Thyroid gland (tissue), 4 donors: ENCODE data around the gene PRKD2.

ENCODE experiments used
- POLR2A ChIP-seq, 2 donors: fragments of 450-650 bp; IDR thresholded peaks; one replicate each; pipeline ENCODE4 v1.6.1; 2017; ENCODE audit warnings: antibody characterized with exemption in 2 of 2, mild to moderate bottlenecking in 2 of 2, moderate library complexity in 1 of 2
- TF ChIP-seq, protein P1 (sequence below), 6 experiments: fragments of 200-600 bp in 3 of 6; fragments of 450-650 bp in 3 of 6; sonication (generic) in 3 of 6; IDR thresholded peaks; one replicate each; pipeline ENCODE4 v1.5.1; 2016 to 2019; ENCODE audit warnings: antibody characterized with exemption in 6 of 6, mild to moderate bottlenecking in 2 of 6, inconsistent platforms in 1 of 6, moderate library complexity in 1 of 6

DNA sequence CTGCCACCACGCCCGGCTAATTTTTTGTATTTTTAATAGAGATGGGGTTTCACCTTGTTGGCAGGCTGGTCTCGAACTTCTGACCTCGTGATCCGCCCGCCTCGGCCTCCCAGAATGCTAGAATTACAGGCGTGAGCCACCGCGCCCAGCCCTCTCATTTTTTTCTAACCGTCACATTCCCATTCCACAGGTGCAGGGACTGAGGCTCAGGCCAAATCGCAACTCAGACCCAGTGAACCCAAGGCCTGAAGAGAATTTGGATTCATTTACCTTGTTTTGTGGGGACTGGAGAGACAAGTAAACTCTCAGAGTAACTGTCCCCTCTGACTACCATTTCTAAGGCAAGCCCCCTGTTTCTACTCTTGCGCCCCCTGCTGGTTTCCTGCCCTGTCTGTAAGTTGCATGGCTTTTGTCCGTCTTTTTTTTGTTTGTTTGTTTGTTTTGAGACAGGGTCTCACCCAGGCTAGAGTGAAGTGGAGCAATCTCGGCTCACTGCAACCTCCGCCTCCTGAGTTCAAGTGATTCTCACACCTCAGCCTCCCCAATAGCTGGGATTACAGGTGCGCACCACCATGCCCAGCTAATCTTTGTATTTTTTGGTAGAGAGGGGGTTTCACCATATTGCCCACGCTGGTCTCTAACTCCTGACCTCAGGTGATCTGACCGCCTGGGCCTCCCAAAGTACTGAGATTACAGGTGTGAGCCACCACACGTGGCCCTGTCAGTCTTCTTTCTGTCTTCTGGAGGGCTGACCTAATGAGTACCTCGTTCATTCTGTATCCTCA, 31.6 kb upstream of the PRKD2 start:
- TF ChIP-seq, protein P1, sequence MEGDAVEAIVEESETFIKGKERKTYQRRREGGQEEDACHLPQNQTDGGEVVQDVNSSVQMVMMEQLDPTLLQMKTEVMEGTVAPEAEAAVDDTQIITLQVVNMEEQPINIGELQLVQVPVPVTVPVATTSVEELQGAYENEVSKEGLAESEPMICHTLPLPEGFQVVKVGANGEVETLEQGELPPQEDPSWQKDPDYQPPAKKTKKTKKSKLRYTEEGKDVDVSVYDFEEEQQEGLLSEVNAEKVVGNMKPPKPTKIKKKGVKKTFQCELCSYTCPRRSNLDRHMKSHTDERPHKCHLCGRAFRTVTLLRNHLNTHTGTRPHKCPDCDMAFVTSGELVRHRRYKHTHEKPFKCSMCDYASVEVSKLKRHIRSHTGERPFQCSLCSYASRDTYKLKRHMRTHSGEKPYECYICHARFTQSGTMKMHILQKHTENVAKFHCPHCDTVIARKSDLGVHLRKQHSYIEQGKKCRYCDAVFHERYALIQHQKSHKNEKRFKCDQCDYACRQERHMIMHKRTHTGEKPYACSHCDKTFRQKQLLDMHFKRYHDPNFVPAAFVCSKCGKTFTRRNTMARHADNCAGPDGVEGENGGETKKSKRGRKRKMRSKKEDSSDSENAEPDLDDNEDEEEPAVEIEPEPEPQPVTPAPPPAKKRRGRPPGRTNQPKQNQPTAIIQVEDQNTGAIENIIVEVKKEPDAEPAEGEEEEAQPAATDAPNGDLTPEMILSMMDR (IDR thresholded peaks at IDR 0.05): peak; percentile 21 to 65 (median 48)
- no peak for TF ChIP-seq POLR2A (IDR thresholded peaks at IDR 0.05)
